ENCODE results near the gene IL34.

- TF ChIP-seq POLR2AphosphoS5 (IDR thresholded peaks at IDR 0.05; ENCODE audit: low read depth, low read length), result no peak
- TF ChIP-seq POLR2A (IDR thresholded peaks at IDR 0.05; ENCODE audit: low read depth, low read length), result no peak
Measured at GRCh38 chr16:70610273-70611223, 35.8 kb upstream of the IL34 start.
